Dermis blood vessel endothelial cell (primary cell): ENCODE measurements around the gene NET1. TPM values are rescaled to one million over a fixed set of nuclear protein-coding genes. Genes with fewer than 3 reads are reported as not detected.

ENCODE experiments used
- DNase-seq: peaks from one replicate; pipeline ENCODE4 v3.0.0; 2010
- total RNA-seq: library from RNA; depleted of rRNA; stranded (reverse); fragments of >200 nt; gene quantifications from 2 replicates; pipeline ENCODE4 v1.2.3, GENCODE V29; 2014

Gene NET1
- total RNA-seq, 1 donor from 2014 or later: 21.1 TPM

GRCh38 chr10:5502571-5503476 is 90.5 kb downstream of the NET1 start:
- no peak for DNase-seq

- DNase-seq: no peak
These were observed 91.1 kb downstream of the NET1 start for GRCh38 chr10:5503477-5503835.

GRCh38 chr10:5504146-5505072 is 92.1 kb downstream of the NET1 start:
- DNase-seq: no peak

GRCh38 chr10:5506246-5506645 is 93.9 kb downstream of the NET1 start:
- no peak for DNase-seq

- DNase-seq: peak; percentile 15
These were observed 94.6 kb downstream of the NET1 start for GRCh38 chr10:5506751-5507648.

- no peak for DNase-seq
These were observed 95.3 kb downstream of the NET1 start for GRCh38 chr10:5507649-5508131.

- DNase-seq: no peak
These were observed 95.8 kb downstream of the NET1 start for GRCh38 chr10:5508161-5508604.

Other genes with a start within 250 kb of the NET1 start
- 1.5 TPM in 1 of 2 replicates, not detected in the other for gene AKR1C8, start 227.4 kb upstream of the NET1 start, total RNA-seq
- not detected in 2 replicates for gene AKR1C4, start 215.7 kb upstream of the NET1 start, total RNA-seq
- not detected in 2 replicates for gene UCN3, start 47.6 kb upstream of the NET1 start, total RNA-seq
- gene TUBAL3, start 7.7 kb upstream of the NET1 start, total RNA-seq: 0.28 and 0.34 TPM in 2 replicates
- gene CALML5, start 87.0 kb downstream of the NET1 start, total RNA-seq: not detected in 2 replicates
- not detected in 2 replicates for gene CALML3, start 112.4 kb downstream of the NET1 start, total RNA-seq